Mononuclear cell (primary cell): Measurements from ENCODE around the gene SPR. TPM values are rescaled to one million over a fixed set of nuclear protein-coding genes. Genes with fewer than 3 reads are reported as not detected.

Experiments
- total RNA-seq: library from RNA; depleted of rRNA; stranded (reverse); fragments of >200 nt; gene quantifications from one replicate; pipeline ENCODE4 v1.2.3, GENCODE V29; 2012

SPR gene
- total RNA-seq, 1 donor: 1.2 TPM

Other genes with a start within 250 kb of the SPR start
- 9.0 TPM for gene EXOC6B, start 61.4 kb upstream of the SPR start, total RNA-seq
- gene EMX1, start 30.1 kb downstream of the SPR start, total RNA-seq: not detected
- gene SFXN5, start 184.3 kb downstream of the SPR start, total RNA-seq: 8.9 TPM
- gene RAB11FIP5, start 225.5 kb downstream of the SPR start, total RNA-seq: 14.5 TPM